Adipocyte (in vitro differentiated cells): ENCODE measurements around the gene CNTNAP4.

Experiments used
- DNase-seq: peaks from one replicate; pipeline ENCODE4 v3.0.0-alpha.2; 2015; ENCODE audit warnings: low read depth
- H3K27me3 ChIP-seq: replicated peaks from 2 replicates; pipeline ENCODE4 v1.7.0; 2013; ENCODE audit warnings: mild to moderate bottlenecking, low read length, moderate library complexity; ENCODE audit not compliant: control insufficient read depth, insufficient read depth
- H3K36me3 ChIP-seq: 2 replicates; pipeline ENCODE4 v1.7.0; 2013; ENCODE audit warnings: low read length, mild to moderate bottlenecking, moderate library complexity; ENCODE audit not compliant: control insufficient read depth, insufficient read depth, severe bottlenecking
- H3K4me1 ChIP-seq: 2 replicates; pipeline ENCODE4 v1.7.0; 2013; ENCODE audit warnings: mild to moderate bottlenecking, low read length, moderate library complexity; ENCODE audit not compliant: control insufficient read depth, insufficient read depth
- H3K4me3 ChIP-seq: 2 replicates; pipeline ENCODE4 v1.7.0; 2013; ENCODE audit warnings: mild to moderate bottlenecking, low read length, moderate library complexity
- H3K9ac ChIP-seq: 2 replicates; pipeline ENCODE4 v1.7.0; 2013; ENCODE audit warnings: mild to moderate bottlenecking, low read length, moderate library complexity
- H3K9me3 ChIP-seq: 2 replicates; pipeline ENCODE4 v1.7.0; 2013; ENCODE audit warnings: mild to moderate bottlenecking, low read length, moderate library complexity; ENCODE audit not compliant: control insufficient read depth

Gene CNTNAP4

DNA sequence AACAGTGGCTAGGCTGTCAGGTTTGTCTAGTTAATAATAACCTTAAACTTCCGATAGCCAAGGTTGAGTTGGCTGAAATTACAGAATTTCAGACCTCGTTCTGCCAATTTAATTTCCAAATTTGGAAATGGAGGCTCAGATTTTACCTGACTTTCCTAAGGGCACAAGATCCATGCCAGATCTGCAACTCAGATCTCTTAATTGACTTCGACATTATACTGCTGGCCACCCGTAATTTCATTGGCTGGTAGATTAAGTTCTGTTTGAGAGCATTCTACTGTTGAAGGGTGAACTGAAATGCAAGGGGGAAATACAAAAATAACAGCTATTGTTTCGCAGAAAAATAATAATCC, 210.8 kb downstream of the CNTNAP4 start:
- no peaks in the 10 kb centered on the region for H3K27me3 ChIP-seq
- no peaks in the 10 kb centered on the region for H3K9me3 ChIP-seq
- no peak for DNase-seq
- no peak overlapping the region for H3K9ac ChIP-seq
- H3K4me3 ChIP-seq: no peak overlapping the region
- no peaks in the 10 kb centered on the region for H3K4me1 ChIP-seq
- H3K36me3 ChIP-seq: no peaks in the 10 kb centered on the region

DNA sequence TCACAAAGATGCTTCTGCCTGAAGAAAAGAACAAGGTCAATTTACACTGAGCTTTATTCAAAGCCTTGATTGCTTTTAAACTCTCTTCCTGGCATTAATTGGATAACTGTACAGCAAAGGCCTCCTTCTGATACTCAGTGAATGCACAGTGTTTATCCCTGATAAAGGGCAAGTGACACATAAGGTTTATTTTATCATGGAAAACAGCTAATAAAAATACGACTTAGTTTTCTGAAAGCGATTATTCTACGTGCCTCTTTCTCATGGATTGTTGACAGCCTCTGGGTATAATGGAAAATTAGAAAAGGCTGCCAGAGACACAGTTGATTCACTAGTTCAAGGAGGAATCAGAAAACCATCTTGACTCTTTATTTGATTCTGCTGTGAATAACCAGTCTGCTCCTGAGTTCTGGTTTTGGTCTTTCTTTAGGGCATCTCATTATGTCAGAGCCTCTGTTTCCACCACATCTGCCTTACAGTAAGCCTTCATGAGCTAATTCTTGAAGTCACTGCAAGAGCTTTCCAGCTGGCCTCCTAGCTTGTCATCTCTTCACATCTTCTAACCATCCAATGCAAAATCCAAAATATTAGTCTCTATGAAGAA, 212.9 kb downstream of the CNTNAP4 start:
- no peaks in the 10 kb centered on the region for H3K27me3 ChIP-seq
- H3K9me3 ChIP-seq: no peaks in the 10 kb centered on the region
- H3K4me1 ChIP-seq: no peaks in the 10 kb centered on the region
- H3K4me3 ChIP-seq: no peak overlapping the region
- no peak overlapping the region for H3K9ac ChIP-seq
- no peak for DNase-seq
- no peaks in the 10 kb centered on the region for H3K36me3 ChIP-seq

GRCh38 chr16:76500006-76500405, 222.8 kb downstream of the CNTNAP4 start:
- H3K9ac ChIP-seq: no peak overlapping the region
- no peaks in the 10 kb centered on the region for H3K36me3 ChIP-seq
- no peaks in the 10 kb centered on the region for H3K9me3 ChIP-seq
- no peak overlapping the region for H3K4me3 ChIP-seq
- DNase-seq: no peak
- H3K27me3 ChIP-seq: no peaks in the 10 kb centered on the region
- no peaks in the 10 kb centered on the region for H3K4me1 ChIP-seq

DNA sequence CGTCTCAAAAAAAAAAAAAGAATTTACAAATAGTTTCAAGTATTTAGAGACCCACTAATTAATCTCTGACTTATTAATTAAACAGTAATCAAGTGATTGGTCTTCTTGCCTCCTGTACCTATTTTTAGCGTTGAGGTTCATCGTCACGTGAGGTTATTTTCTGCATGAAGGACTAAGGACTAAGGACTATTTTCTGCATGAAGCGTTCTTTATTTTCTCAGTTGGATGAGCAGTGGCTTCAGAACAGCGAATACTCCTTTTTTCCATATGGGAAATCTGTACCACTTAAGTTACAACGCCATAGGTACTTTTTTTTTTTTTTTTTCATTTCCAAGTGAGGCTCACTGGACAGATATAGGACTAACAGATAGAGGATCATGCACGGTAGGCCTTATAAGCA, 224.9 kb downstream of the CNTNAP4 start:
- Histone ChIP-seq H3K27me3 (no peaks in the 10 kb centered on the region), H3K4me3 (no peak overlapping the region), H3K9me3 (no peaks in the 10 kb centered on the region), H3K4me1 (no peaks in the 10 kb centered on the region), H3K36me3 (no peaks in the 10 kb centered on the region), H3K9ac (no peak overlapping the region)
- no peak for DNase-seq

GRCh38 chr16:76502555-76502954, 225.4 kb downstream of the CNTNAP4 start:
- no peak overlapping the region for H3K9ac ChIP-seq
- no peak overlapping the region for H3K4me3 ChIP-seq

GRCh38 chr16:76503091-76503490, 225.9 kb downstream of the CNTNAP4 start:
- H3K4me1 ChIP-seq: no peaks in the 10 kb centered on the region
- no peaks in the 10 kb centered on the region for H3K27me3 ChIP-seq
- no peaks in the 10 kb centered on the region for H3K9me3 ChIP-seq
- DNase-seq: no peak
- H3K4me3 ChIP-seq: no peak overlapping the region
- no peaks in the 10 kb centered on the region for H3K36me3 ChIP-seq
- no peak overlapping the region for H3K9ac ChIP-seq

More at GRCh38 chr16:76502555-76502954, 225.4 kb downstream of the CNTNAP4 start:
- no peak for DNase-seq
- Histone ChIP-seq H3K9me3 (no peaks in the 10 kb centered on the region), H3K4me1 (no peaks in the 10 kb centered on the region), H3K36me3 (no peaks in the 10 kb centered on the region), H3K27me3 (no peaks in the 10 kb centered on the region)

GRCh38 chr16:76511203-76511602, 234.0 kb downstream of the CNTNAP4 start:
- no peaks in the 10 kb centered on the region for H3K27me3 ChIP-seq
- DNase-seq: no peak
- no peak overlapping the region for H3K4me3 ChIP-seq
- H3K4me1 ChIP-seq: no peaks in the 10 kb centered on the region
- H3K36me3 ChIP-seq: no peaks in the 10 kb centered on the region
- no peak overlapping the region for H3K9ac ChIP-seq
- no peaks in the 10 kb centered on the region for H3K9me3 ChIP-seq

GRCh38 chr16:76518781-76519180, 241.6 kb downstream of the CNTNAP4 start:
- no peak for DNase-seq
- H3K9me3 ChIP-seq: no peaks in the 10 kb centered on the region
- no peaks in the 10 kb centered on the region for H3K4me1 ChIP-seq
- H3K36me3 ChIP-seq: no peaks in the 10 kb centered on the region
- no peaks in the 10 kb centered on the region for H3K27me3 ChIP-seq
- no peak overlapping the region for H3K9ac ChIP-seq
- H3K4me3 ChIP-seq: no peak overlapping the region

GRCh38 chr16:76524356-76524755, 247.2 kb downstream of the CNTNAP4 start:
- Histone ChIP-seq H3K36me3 (no peaks in the 10 kb centered on the region), H3K27me3 (no peaks in the 10 kb centered on the region), H3K4me1 (peaks cover 5% of the 10 kb centered on the region), H3K9me3 (no peaks in the 10 kb centered on the region), H3K4me3 (no peak overlapping the region), H3K9ac (no peak overlapping the region)
- no peak for DNase-seq

DNA sequence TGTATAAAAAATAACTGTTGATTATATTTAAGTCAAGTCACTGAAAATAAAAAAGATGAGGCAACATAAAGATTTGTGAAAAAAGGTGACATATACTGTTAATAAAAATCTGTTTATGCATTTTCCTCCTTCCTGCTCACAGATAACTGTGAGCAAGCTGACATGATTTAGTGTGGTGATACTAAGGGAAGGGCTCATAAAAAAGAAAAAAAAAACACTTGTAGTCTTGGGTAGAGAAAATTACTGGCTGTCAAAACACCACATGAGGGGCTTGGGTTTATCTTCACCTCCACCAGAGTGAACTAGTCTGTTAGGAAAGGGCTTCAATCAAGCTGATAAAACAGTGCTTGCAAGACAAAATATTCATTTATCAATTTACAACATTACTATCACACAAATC, 247.6 kb downstream of the CNTNAP4 start:
- Histone ChIP-seq H3K4me3 (no peak overlapping the region), H3K4me1 (peaks cover 5% of the 10 kb centered on the region), H3K36me3 (no peaks in the 10 kb centered on the region), H3K9ac (no peak overlapping the region), H3K9me3 (no peaks in the 10 kb centered on the region), H3K27me3 (no peaks in the 10 kb centered on the region)
- DNase-seq: no peak

DNA sequence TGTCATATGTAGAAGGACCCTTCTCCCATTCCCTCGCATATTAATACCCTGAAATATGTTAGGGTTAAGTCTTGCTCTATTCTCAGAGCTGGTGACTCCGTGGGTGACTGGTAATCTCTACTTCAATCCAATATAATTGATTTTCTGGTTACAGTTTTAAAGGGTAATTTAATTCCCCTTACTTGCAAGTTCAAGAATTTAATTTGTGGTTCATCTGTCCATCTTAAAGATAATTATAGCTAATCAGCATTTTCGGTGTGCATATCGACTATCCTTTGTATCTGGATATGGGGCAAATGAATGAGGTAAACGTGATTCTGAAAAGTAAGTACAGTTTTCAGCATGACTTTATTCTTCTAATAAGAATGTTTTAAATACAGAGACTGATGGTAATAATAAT, 250.0 kb downstream of the CNTNAP4 start:
- H3K27me3 ChIP-seq: no peaks in the 10 kb centered on the region
- no peak overlapping the region for H3K9ac ChIP-seq
- H3K4me3 ChIP-seq: no peak overlapping the region
- H3K4me1 ChIP-seq: peaks cover 5% of the 10 kb centered on the region
- H3K9me3 ChIP-seq: no peaks in the 10 kb centered on the region
- no peaks in the 10 kb centered on the region for H3K36me3 ChIP-seq
- DNase-seq: no peak

GRCh38 chr16:76529120-76529519, 251.9 kb downstream of the CNTNAP4 start:
- Histone ChIP-seq H3K9me3 (no peaks in the 10 kb centered on the region), H3K27me3 (no peaks in the 10 kb centered on the region), H3K9ac (no peak overlapping the region), H3K36me3 (no peaks in the 10 kb centered on the region), H3K4me3 (no peak overlapping the region), H3K4me1 (peaks cover 5% of the 10 kb centered on the region)
- DNase-seq: no peak
